Retinal pigment epithelial cell (primary cell): Measurements from ENCODE around the gene SUN1.

Experiments used
- DNase-seq: peaks from one replicate; pipeline ENCODE4 v3.0.0-alpha.2; 2010; ENCODE audit warnings: low read depth
- H3K4me3 ChIP-seq: 2 replicates; pipeline ENCODE4 v1.5.1; 2011; ENCODE audit warnings: mild to moderate bottlenecking, low read length, control low read depth, moderate library complexity
- TF ChIP-seq, protein P1 (sequence below): conservative IDR thresholded peaks from 2 replicates; pipeline ENCODE4 v1.5.1; 2011; ENCODE audit warnings: low read depth, low read length, control low read depth, inconsistent platforms

Gene SUN1

GRCh38 chr7:875051-875450 lies 42.8 kb downstream of the SUN1 start:
- TF ChIP-seq, protein P1, sequence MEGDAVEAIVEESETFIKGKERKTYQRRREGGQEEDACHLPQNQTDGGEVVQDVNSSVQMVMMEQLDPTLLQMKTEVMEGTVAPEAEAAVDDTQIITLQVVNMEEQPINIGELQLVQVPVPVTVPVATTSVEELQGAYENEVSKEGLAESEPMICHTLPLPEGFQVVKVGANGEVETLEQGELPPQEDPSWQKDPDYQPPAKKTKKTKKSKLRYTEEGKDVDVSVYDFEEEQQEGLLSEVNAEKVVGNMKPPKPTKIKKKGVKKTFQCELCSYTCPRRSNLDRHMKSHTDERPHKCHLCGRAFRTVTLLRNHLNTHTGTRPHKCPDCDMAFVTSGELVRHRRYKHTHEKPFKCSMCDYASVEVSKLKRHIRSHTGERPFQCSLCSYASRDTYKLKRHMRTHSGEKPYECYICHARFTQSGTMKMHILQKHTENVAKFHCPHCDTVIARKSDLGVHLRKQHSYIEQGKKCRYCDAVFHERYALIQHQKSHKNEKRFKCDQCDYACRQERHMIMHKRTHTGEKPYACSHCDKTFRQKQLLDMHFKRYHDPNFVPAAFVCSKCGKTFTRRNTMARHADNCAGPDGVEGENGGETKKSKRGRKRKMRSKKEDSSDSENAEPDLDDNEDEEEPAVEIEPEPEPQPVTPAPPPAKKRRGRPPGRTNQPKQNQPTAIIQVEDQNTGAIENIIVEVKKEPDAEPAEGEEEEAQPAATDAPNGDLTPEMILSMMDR: no peak
- DNase-seq: no peak

DNA sequence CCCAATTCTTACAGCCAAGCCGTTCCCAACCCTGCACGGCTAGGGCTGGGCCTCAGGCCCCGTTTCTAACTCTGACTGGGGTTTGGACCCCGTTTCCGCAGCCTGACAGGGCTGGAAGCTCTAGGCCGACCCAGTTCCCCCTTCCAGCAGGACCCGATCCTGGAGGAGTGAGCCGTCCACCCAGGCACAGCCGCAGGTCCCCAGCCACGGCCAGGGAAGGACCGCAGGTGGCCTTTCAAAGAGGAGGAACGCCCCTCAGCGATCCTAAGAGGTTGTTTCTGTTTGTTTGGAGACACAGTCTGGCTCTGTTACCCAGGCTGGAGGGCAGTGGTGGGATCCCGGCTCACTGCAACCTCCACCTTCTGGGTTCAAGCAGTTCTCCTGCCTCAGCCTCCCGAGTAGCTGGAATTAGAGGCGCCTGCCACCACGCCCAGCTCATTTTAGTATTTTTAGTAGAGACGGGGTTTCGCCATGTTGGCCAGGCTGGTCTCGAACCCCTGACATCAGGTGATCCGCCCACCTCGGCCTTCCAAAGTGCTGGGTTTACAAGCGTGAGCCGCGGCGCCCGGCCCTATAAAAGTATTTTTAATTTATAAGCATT lies 43.3 kb downstream of the SUN1 start:
- no peak for DNase-seq
- peak overlapping the region; percentile 33 for H3K4me3 ChIP-seq
- TF ChIP-seq, protein P1: no peak

More at GRCh38 chr7:875051-875450, 42.8 kb downstream of the SUN1 start:
- no peak overlapping the region for H3K4me3 ChIP-seq

GRCh38 chr7:876077-876971 lies 44.0 kb downstream of the SUN1 start, which contains the start of gene GET4:
Gene GET4 (plus strand): TSS chr7:876554. CDS start chr7:876646, 92 bp downstream.
- peak within 1 kb of the TSS; percentile 81 for H3K4me3 ChIP-seq
- TF ChIP-seq, protein P1: no peak
- peak; percentile 78 for DNase-seq

DNA sequence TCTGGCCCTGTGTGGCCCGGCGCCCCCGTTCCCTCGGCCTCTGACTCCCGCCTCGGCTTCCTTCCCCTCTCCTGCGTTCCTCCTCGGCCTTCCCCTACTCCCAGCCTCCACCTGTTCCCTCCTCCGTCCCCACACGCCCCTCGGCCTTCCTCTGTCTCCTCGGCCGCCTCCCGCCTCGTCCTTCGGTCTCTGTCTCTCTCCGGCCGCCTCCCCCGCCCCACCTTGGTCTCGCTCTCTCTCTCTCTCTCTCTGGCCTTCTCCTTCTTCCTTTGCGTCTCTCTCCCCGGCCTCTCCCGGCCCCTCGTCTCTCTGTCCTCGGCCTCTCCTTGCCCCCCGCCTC lies 44.7 kb downstream of the SUN1 start:
- H3K4me3 ChIP-seq: peak overlapping the region; percentile 81
- TF ChIP-seq, protein P1: no peak
- DNase-seq: no peak

DNA sequence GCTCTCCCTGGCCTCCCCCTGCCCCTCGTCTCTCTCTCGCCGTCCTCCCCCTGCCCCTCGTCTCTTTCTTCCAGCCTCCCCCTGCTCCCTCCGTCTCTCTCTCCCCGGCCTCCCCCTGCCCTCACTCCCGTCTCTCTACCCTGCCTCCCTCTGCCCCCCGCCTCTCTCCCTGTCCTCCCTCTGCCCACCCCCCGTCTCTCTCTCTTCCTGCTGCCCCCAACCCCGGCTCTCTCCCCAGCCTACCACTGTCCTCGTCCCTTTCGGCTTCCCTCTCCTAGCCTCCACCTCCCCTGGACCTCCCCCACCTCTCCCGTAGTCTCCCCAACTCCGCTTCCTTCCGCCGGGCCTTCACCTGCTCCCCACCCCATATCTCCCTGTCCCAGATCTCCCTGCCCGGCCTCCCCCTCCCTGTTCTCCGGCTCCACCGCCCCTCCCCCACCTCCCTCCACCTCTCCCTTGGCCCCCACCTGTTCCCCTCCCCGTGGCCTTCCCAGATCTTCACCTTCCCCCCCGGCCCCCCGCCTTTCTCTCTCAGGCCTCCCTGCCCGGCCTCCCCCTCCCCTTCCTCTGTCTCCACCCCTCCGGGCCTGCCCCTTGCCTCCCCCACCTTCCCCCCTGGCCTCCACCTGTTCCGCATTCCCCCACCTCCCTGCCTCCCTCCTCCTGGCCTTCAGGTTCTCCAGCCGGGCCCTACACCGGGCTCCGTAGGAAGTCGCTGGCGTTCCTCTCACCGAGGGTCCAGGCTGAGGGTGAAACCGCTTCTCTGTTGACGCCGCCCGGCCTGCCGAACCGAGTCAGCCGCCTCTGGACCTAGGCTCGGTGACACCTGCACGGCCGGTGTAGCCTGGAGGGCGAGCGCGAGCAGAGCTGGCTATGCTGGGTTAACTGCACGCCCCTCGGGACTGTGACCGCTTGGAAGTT lies 45.3 kb downstream of the SUN1 start:
- no peak for DNase-seq
- TF ChIP-seq, protein P1: no peak
- H3K4me3 ChIP-seq: peak overlapping the region; percentile 81

GRCh38 chr7:879093-879492 lies 46.8 kb downstream of the SUN1 start:
- TF ChIP-seq, protein P1: no peak
- H3K4me3 ChIP-seq: no peak overlapping the region
- no peak for DNase-seq
